Measurements from ENCODE around the gene PLEKHG5. TPM values are rescaled to one million over a fixed set of nuclear protein-coding genes. Genes with fewer than 3 reads are reported as not detected.
"Not testable (repeated sequence)": the region's sequence is repeated elsewhere in the genome, so short reads cannot be mapped to it uniquely, and the experiment has no call there.

PLEKHG5 gene
- polyA plus RNA-seq, 3 donors: 1.7 to 16.8 (median 9.4) TPM

GRCh38 chr1:6443339-6444115 is 47.9 kb downstream of the PLEKHG5 start:
- 83 to 94% (median 89%) methylated on average over 21 of the region's 21 CpGs for WGBS, 3 donors
- H3K27ac ChIP-seq (ENCODE audit: low read depth, low read length): no peak overlapping the region

- WGBS, 3 donors: 75 to 77% (median 76%) methylated on average over 7 of the region's 7 CpGs
- H3K27ac ChIP-seq (ENCODE audit: low read depth, low read length): no peak overlapping the region
These were observed 49.9 kb downstream of the PLEKHG5 start for GRCh38 chr1:6441586-6441985.

- 7 to 9% (median 7%) methylated on average over 54 to 97 of the region's 101 CpGs for WGBS, 3 donors
These were observed 51.0 kb downstream of the PLEKHG5 start for GRCh38 chr1:6440198-6441126.

GRCh38 chr1:6438047-6438525 is 53.4 kb downstream of the PLEKHG5 start:
- H3K27ac ChIP-seq (ENCODE audit: low read depth, low read length): no peak overlapping the region
- 5 to 10% (median 10%) methylated on average over 5 of the region's 5 CpGs for WGBS, 3 donors

More at GRCh38 chr1:6440198-6441126, 51.0 kb downstream of the PLEKHG5 start:
- no peak overlapping the region for H3K27ac ChIP-seq (ENCODE audit: low read depth, low read length)

GRCh38 chr1:6437012-6437700 is 54.3 kb downstream of the PLEKHG5 start:
- H3K27ac ChIP-seq (ENCODE audit: low read depth, low read length): not testable (repeated sequence)
- WGBS, 3 donors: 52 to 56% (median 52%) methylated on average over 22 of the region's 22 CpGs

- 75 to 83% (median 82%) methylated on average over 3 of the region's 3 CpGs for WGBS, 3 donors
- H3K27ac ChIP-seq (ENCODE audit: low read depth, low read length): not testable (repeated sequence)
These were observed 55.2 kb downstream of the PLEKHG5 start for GRCh38 chr1:6436277-6436676.

- 66 to 84% (median 79%) methylated on average over 3 of the region's 3 CpGs for WGBS, 3 donors
- no peak overlapping the region for H3K27ac ChIP-seq (ENCODE audit: low read depth, low read length)
These were observed 55.9 kb downstream of the PLEKHG5 start for GRCh38 chr1:6435547-6435946.

GRCh38 chr1:6435129-6435528 is 56.3 kb downstream of the PLEKHG5 start:
- 78 to 87% (median 81%) methylated on average over 15 of the region's 15 CpGs for WGBS, 3 donors
- H3K27ac ChIP-seq (ENCODE audit: low read depth, low read length): no peak overlapping the region

- no peak overlapping the region for H3K27ac ChIP-seq (ENCODE audit: low read depth, low read length)
- 76 to 87% (median 83%) methylated on average over 5 of the region's 5 CpGs for WGBS, 3 donors
These were observed 57.3 kb downstream of the PLEKHG5 start for GRCh38 chr1:6434186-6434585.

- not testable (repeated sequence) for H3K27ac ChIP-seq (ENCODE audit: low read depth, low read length)
- WGBS, 3 donors: 68 to 75% (median 74%) methylated on average over 11 to 12 of the region's 13 CpGs
These were observed 59.6 kb downstream of the PLEKHG5 start for GRCh38 chr1:6431645-6432579.

- not testable (repeated sequence) for H3K27ac ChIP-seq (ENCODE audit: low read depth, low read length)
- 37 to 39% (median 37%) methylated on average over 19 of the region's 19 CpGs for WGBS, 3 donors
These were observed 61.6 kb downstream of the PLEKHG5 start for GRCh38 chr1:6429660-6430411.

- not testable (repeated sequence) for H3K27ac ChIP-seq (ENCODE audit: low read depth, low read length)
- WGBS, 3 donors: 59 to 81% (median 70%) methylated on average over 3 to 6 of the region's 6 CpGs
These were observed 63.0 kb downstream of the PLEKHG5 start for GRCh38 chr1:6428453-6428852.

- 63 to 85% (median 77%) methylated on average over 26 of the region's 26 CpGs for WGBS, 3 donors
- no peak overlapping the region for H3K27ac ChIP-seq (ENCODE audit: low read depth, low read length)
These were observed 63.8 kb downstream of the PLEKHG5 start for GRCh38 chr1:6427441-6428390.

GRCh38 chr1:6426972-6427350 is 64.5 kb downstream of the PLEKHG5 start:
- no peak overlapping the region for H3K27ac ChIP-seq (ENCODE audit: low read depth, low read length)
- WGBS, 3 donors: 75 to 94% (median 84%) methylated on average over 9 to 10 of the region's 10 CpGs

GRCh38 chr1:6426277-6426971 is 65.0 kb downstream of the PLEKHG5 start:
- 71 to 86% (median 82%) methylated on average over 9 of the region's 9 CpGs for WGBS, 3 donors
- H3K27ac ChIP-seq (ENCODE audit: low read depth, low read length): no peak overlapping the region
